Breast epithelium (tissue), 4 donors: ENCODE measurements around the gene ERP29. TPM values are rescaled to one million over a fixed set of nuclear protein-coding genes. Genes with fewer than 3 reads are reported as not detected.

ENCODE experiments used
- DNase-seq, 2 donors: peaks; one replicate each; pipeline ENCODE4 v3.0.0-alpha.2; 2019; ENCODE audit warnings: low spot score in 2 of 2
- H3K27ac ChIP-seq, 2 donors: fragments of 200-600 bp; sonication (generic) in 1 of 2; one replicate each; pipeline ENCODE4 v1.5.1; 2016 to 2019; ENCODE audit warnings: mild to moderate bottlenecking in 1 of 2
- H3K27me3 ChIP-seq, 2 donors: fragments of 200-600 bp; sonication (generic) in 1 of 2; one replicate each; pipeline versions ENCODE4 v1.5.1 to v1.6.0; 2017 to 2019; ENCODE audit warnings: control low read depth in 1 of 2, mild to moderate bottlenecking in 1 of 2
- H3K36me3 ChIP-seq: fragments of 200-600 bp; one replicate; pipeline ENCODE4 v1.5.1; 2019
- H3K4me1 ChIP-seq, 2 donors: fragments of 200-600 bp; sonication (generic); one replicate each; pipeline ENCODE4 v1.5.1; 2016 to 2019; ENCODE audit warnings: control low read depth in 1 of 2
- H3K4me3 ChIP-seq, 3 donors: fragments of 200-600 bp; sonication (generic); 1 replicate in 2 of 3; 2 replicates in 1 of 3; pipeline ENCODE4 v1.5.1; 2016 to 2019; ENCODE audit warnings: mild to moderate bottlenecking in 3 of 3, moderate library complexity in 2 of 3
- H3K9me3 ChIP-seq, 2 donors: fragments of 200-600 bp; sonication (generic) in 1 of 2; one replicate each; pipeline ENCODE4 v1.5.1; 2016 to 2019; ENCODE audit warnings: control low read depth in 1 of 2
- CTCF ChIP-seq, 3 donors: fragments of 450-650 bp; IDR thresholded peaks; one replicate each; pipeline ENCODE4 v1.5.1; 2016 to 2017; ENCODE audit warnings: antibody characterized with exemption in 3 of 3, mild to moderate bottlenecking in 3 of 3, moderate library complexity in 3 of 3
- POLR2A ChIP-seq: fragments of 450-650 bp; IDR thresholded peaks from one replicate; pipeline ENCODE4 v1.6.1; 2016; ENCODE audit warnings: antibody characterized with exemption, mild to moderate bottlenecking, moderate library complexity
- POLR2AphosphoS5 ChIP-seq, 3 donors: sonication (generic); formaldehyde crosslinking; IDR thresholded peaks; one replicate each; pipeline ENCODE4 v1.6.1; 2017; ENCODE audit warnings: antibody characterized with exemption in 3 of 3
- intact Hi-C: fragments of 100-400 bp; cut with DNase I; formaldehyde crosslinking; loops from one replicate; pipeline ENCODE4 v1.15.1; 2023; ENCODE audit warnings: low total_unique reads
- total RNA-seq, 3 donors: library from RNA; depleted of rRNA; stranded (reverse); fragments of >200 nt; gene quantifications; one replicate each; pipeline ENCODE4 v1.1.0, GENCODE V29; 2016

Gene ERP29
- total RNA-seq, 3 donors from 2014 or later = 40.3 to 52.8 (median 41.0) TPM

- Histone ChIP-seq H3K9me3 (no peaks in the 10 kb centered on the region), H3K27me3 (no peaks in the 10 kb centered on the region), H3K4me3 (no peak overlapping the region), H3K4me1 (no peaks in the 10 kb centered on the region), H3K36me3 (peaks cover 9% of the 10 kb centered on the region), H3K27ac (no peak overlapping the region)
- intact Hi-C loops = no loop called here
- TF ChIP-seq POLR2AphosphoS5 (IDR thresholded peaks at IDR 0.05) (no peak), CTCF (IDR thresholded peaks at IDR 0.05) (no peak), POLR2A (no peak)
- no peak for DNase-seq
Observed at GRCh38 chr12:112046003-112046402, 32.8 kb downstream of the ERP29 start.

GRCh38 chr12:112049351-112049750 is 36.1 kb downstream of the ERP29 start:
- H3K27me3 ChIP-seq = no peaks in the 10 kb centered on the region
- no peaks in the 10 kb centered on the region for H3K9me3 ChIP-seq
- TF ChIP-seq POLR2AphosphoS5 (IDR thresholded peaks at IDR 0.05) (no peak), CTCF (IDR thresholded peaks at IDR 0.05) (no peak), POLR2A (no peak)
- peaks cover 12% of the 10 kb centered on the region for H3K36me3 ChIP-seq
- no peak overlapping the region for H3K4me3 ChIP-seq
- intact Hi-C loops = no loop called here
- DNase-seq = no peak
- no peak overlapping the region for H3K27ac ChIP-seq
- H3K4me1 ChIP-seq = no peaks in the 10 kb centered on the region

- H3K4me3 ChIP-seq = no peak overlapping the region
- H3K4me1 ChIP-seq = no peaks in the 10 kb centered on the region
- no peak for DNase-seq
- intact Hi-C loops = no loop called here
- H3K27me3 ChIP-seq = no peaks in the 10 kb centered on the region
- H3K9me3 ChIP-seq = no peaks in the 10 kb centered on the region
- no peak overlapping the region for H3K27ac ChIP-seq
- TF ChIP-seq POLR2A (no peak), POLR2AphosphoS5 (IDR thresholded peaks at IDR 0.05) (no peak), CTCF (IDR thresholded peaks at IDR 0.05) (no peak)
- H3K36me3 ChIP-seq = peaks cover 6% of the 10 kb centered on the region
Observed at GRCh38 chr12:112061137-112061536, 47.9 kb downstream of the ERP29 start.

- H3K4me1 ChIP-seq = no peaks in the 10 kb centered on the region
- H3K36me3 ChIP-seq = peaks cover 6% of the 10 kb centered on the region
- H3K9me3 ChIP-seq = no peaks in the 10 kb centered on the region
- TF ChIP-seq CTCF (IDR thresholded peaks at IDR 0.05) (no peak), POLR2A (no peak), POLR2AphosphoS5 (IDR thresholded peaks at IDR 0.05) (no peak)
- H3K27me3 ChIP-seq = no peaks in the 10 kb centered on the region
- H3K4me3 ChIP-seq = no peak overlapping the region
- no peak for DNase-seq
- intact Hi-C loops = no loop called here
- H3K27ac ChIP-seq = no peak overlapping the region
Observed at GRCh38 chr12:112063273-112063672, 50.0 kb downstream of the ERP29 start.

- Histone ChIP-seq H3K4me3 (no peak overlapping the region), H3K4me1 (no peaks in the 10 kb centered on the region), H3K27me3 (no peaks in the 10 kb centered on the region), H3K36me3 (peaks cover 3% of the 10 kb centered on the region), H3K9me3 (no peaks in the 10 kb centered on the region), H3K27ac (no peak overlapping the region)
- TF ChIP-seq POLR2AphosphoS5 (IDR thresholded peaks at IDR 0.05) = no peak
- no peak for TF ChIP-seq CTCF (IDR thresholded peaks at IDR 0.05)
- no peak for TF ChIP-seq POLR2A
- intact Hi-C loops = no loop called here
- DNase-seq = no peak
Observed at GRCh38 chr12:112066566-112066965, 53.3 kb downstream of the ERP29 start.

Other genes starting within 250 kb of the ERP29 start
- gene ALDH2, start 246.5 kb upstream of the ERP29 start, total RNA-seq = 100 to 1,000 TPM in 1 of 3 donors, 10 to 100 TPM in 2; 56.4 to 433 (median 63.4) TPM
- gene MAPKAPK5, start 171.2 kb upstream of the ERP29 start, total RNA-seq = 10 to 100 TPM; 38.2 to 59.7 (median 40.0) TPM
- gene TMEM116, start 261 bp upstream of the ERP29 start, total RNA-seq = 10 to 100 TPM; 19.0 to 46.4 (median 29.8) TPM
- gene NAA25, start 95.4 kb downstream of the ERP29 start, total RNA-seq = 10 to 100 TPM; 16.8 to 48.3 (median 37.0) TPM
- gene TRAFD1, start 112.1 kb downstream of the ERP29 start, total RNA-seq = 10 to 100 TPM; 25.9 to 64.2 (median 54.4) TPM